ENCODE measurements around the gene RHD. TPM values are rescaled to one million over a fixed set of nuclear protein-coding genes. Genes with fewer than 3 reads are reported as not detected.
"Not testable (repeated sequence)": the region's sequence is repeated elsewhere in the genome, so short reads cannot be mapped to it uniquely, and the experiment has no call there.

The RHD gene
- total RNA-seq, 1 experiment from 2014 or later = 1.3 TPM

DNA sequence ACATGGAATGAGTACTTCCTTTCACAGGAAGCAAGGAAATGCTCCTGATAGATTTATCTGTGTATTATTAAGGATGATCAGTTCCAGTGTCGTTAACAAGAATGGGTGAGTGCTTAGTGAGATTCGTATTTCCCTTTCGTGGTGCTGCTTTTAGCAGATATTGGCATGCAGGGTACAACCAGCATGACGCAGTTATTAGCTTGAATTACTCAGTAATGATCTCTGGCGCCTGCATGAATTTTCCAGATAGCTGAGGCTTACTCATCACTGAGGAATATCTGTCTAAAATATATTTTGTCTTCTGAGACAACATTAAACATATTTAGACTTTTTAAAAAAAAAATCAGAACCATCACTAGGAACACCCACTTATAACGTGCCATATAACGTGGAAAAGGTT, 99.4 kb downstream of the RHD start:
- H3T11ph ChIP-seq (ENCODE audit: low read length); H3K23me2 ChIP-seq (ENCODE audit: insufficient read length, low read depth, low read length, poor library complexity, severe bottlenecking); H3K14ac ChIP-seq (ENCODE audit: insufficient read depth, low read length); H4K8ac ChIP-seq (replicated peaks; ENCODE audit: insufficient read length, low read depth, low read length); H3K4ac ChIP-seq (ENCODE audit: low read depth, low read length); H3K9ac ChIP-seq (ENCODE audit: extremely low read depth, insufficient read length, low read length); H3K18ac ChIP-seq (ENCODE audit: insufficient read length, low read depth, low read length); H3K4me3 Mint-ChIP-seq; H3K23ac ChIP-seq (ENCODE audit: insufficient read length, low read depth, low read length); H4K91ac ChIP-seq (ENCODE audit: insufficient read length, low read depth, low read length); H3K9me3 ChIP-seq (ENCODE audit: control insufficient read depth, low read depth, low read length); H3K9me3 Mint-ChIP-seq; H3K79me1 ChIP-seq (ENCODE audit: insufficient read depth, low read depth, low read length, poor library complexity, severe bottlenecking); H3K79me2 ChIP-seq (ENCODE audit: insufficient read depth, low read length); H3K27ac Mint-ChIP-seq; H2BK120ac ChIP-seq (ENCODE audit: low read depth, low read length, poor library complexity, severe bottlenecking); H2BK15ac ChIP-seq (ENCODE audit: low read depth, low read length); H3K4me2 ChIP-seq (ENCODE audit: insufficient read depth, insufficient read length, low read length); H4K5ac ChIP-seq (ENCODE audit: insufficient read length, low read depth, low read length); H3K27me3 Mint-ChIP-seq (ENCODE audit: low read depth); H2AFZ ChIP-seq (ENCODE audit: low read length); H3K27ac ChIP-seq (ENCODE audit: insufficient read length, low read depth, low read length); H3K56ac ChIP-seq (ENCODE audit: insufficient read length, low read depth, low read length); H3K4me1 ChIP-seq (ENCODE audit: insufficient read depth, low read length); H4K20me1 ChIP-seq (ENCODE audit: control insufficient read depth, insufficient read depth, insufficient read length); H2AK5ac ChIP-seq (ENCODE audit: insufficient read length, low read length); H3K27me3 ChIP-seq (ENCODE audit: insufficient read depth, low read length); H2BK5ac ChIP-seq (ENCODE audit: insufficient read length, low read length); H3K36me3 Mint-ChIP-seq (ENCODE audit: insufficient read depth in 1 of 3, low read depth in 3 of 3); H2BK20ac ChIP-seq (ENCODE audit: low read depth, low read length, poor library complexity, severe bottlenecking); DNase-seq; H2BK12ac ChIP-seq (ENCODE audit: insufficient read length, low read depth, low read length): not testable (repeated sequence)
- WGBS (ENCODE audit: extremely low coverage, insufficient read length, low lambda C conversion rate) = no CpG with 5 or more reads among the region's 7 CpGs
- peaks cover 12 to 18% of the 10 kb centered on the region in 2 experiments for H3K4me1 Mint-ChIP-seq

- H4K5ac ChIP-seq (ENCODE audit: insufficient read length, low read depth, low read length); H2BK15ac ChIP-seq (ENCODE audit: low read depth, low read length); H3K27ac Mint-ChIP-seq; H3K27me3 ChIP-seq (ENCODE audit: insufficient read depth, low read length); H3K4me3 Mint-ChIP-seq; H3K4me1 Mint-ChIP-seq; H3K36me3 Mint-ChIP-seq (ENCODE audit: insufficient read depth in 1 of 3, low read depth in 3 of 3); DNase-seq; H3K4ac ChIP-seq (ENCODE audit: low read depth, low read length); H3K4me2 ChIP-seq (ENCODE audit: insufficient read depth, insufficient read length, low read length); H2BK20ac ChIP-seq (ENCODE audit: low read depth, low read length, poor library complexity, severe bottlenecking); H3K9ac ChIP-seq (ENCODE audit: extremely low read depth, insufficient read length, low read length); H3K27ac ChIP-seq (ENCODE audit: insufficient read length, low read depth, low read length); H2BK12ac ChIP-seq (ENCODE audit: insufficient read length, low read depth, low read length); H3K79me1 ChIP-seq (ENCODE audit: insufficient read depth, low read depth, low read length, poor library complexity, severe bottlenecking); H3K23me2 ChIP-seq (ENCODE audit: insufficient read length, low read depth, low read length, poor library complexity, severe bottlenecking); H3K23ac ChIP-seq (ENCODE audit: insufficient read length, low read depth, low read length); H4K20me1 ChIP-seq (ENCODE audit: control insufficient read depth, insufficient read depth, insufficient read length); H3K9me3 Mint-ChIP-seq; H3T11ph ChIP-seq (ENCODE audit: low read length); H2BK120ac ChIP-seq (ENCODE audit: low read depth, low read length, poor library complexity, severe bottlenecking); H3K79me2 ChIP-seq (ENCODE audit: insufficient read depth, low read length); H3K4me1 ChIP-seq (ENCODE audit: insufficient read depth, low read length); H2BK5ac ChIP-seq (ENCODE audit: insufficient read length, low read length); H3K9me3 ChIP-seq (ENCODE audit: control insufficient read depth, low read depth, low read length); H4K91ac ChIP-seq (ENCODE audit: insufficient read length, low read depth, low read length); H3K56ac ChIP-seq (ENCODE audit: insufficient read length, low read depth, low read length); H2AFZ ChIP-seq (ENCODE audit: low read length); H3K14ac ChIP-seq (ENCODE audit: insufficient read depth, low read length); H3K18ac ChIP-seq (ENCODE audit: insufficient read length, low read depth, low read length); H2AK5ac ChIP-seq (ENCODE audit: insufficient read length, low read length); H4K8ac ChIP-seq (replicated peaks; ENCODE audit: insufficient read length, low read depth, low read length); H3K27me3 Mint-ChIP-seq (ENCODE audit: low read depth): not testable (repeated sequence)
- no CpG with 5 or more reads among the region's 3 CpGs for WGBS (ENCODE audit: extremely low coverage, insufficient read length, low lambda C conversion rate)
These were observed 106.1 kb downstream of the RHD start for GRCh38 chr1:25378367-25378766.

Other genes starting within 250 kb of the RHD start
- 34.4 and 36.5 TPM in 2 replicates for gene SYF2, start 40.0 kb upstream of the RHD start, total RNA-seq (2021)
- 51.9 and 55.1 TPM in 2 replicates for gene RSRP1, start 25.1 kb upstream of the RHD start, total RNA-seq (2021)
- gene TMEM50A, start 65.8 kb downstream of the RHD start, total RNA-seq (2021) = 94.2 and 95.9 TPM in 2 replicates
- 0.26 and 0.90 TPM in 2 replicates for gene RHCE, start 148.3 kb downstream of the RHD start, total RNA-seq (2021)
- gene MACO1, start 158.4 kb downstream of the RHD start, total RNA-seq (2021) = 15.6 and 16.3 TPM in 2 replicates